Trophoblast cell (in vitro differentiated cells and primary cell): ENCODE measurements around the gene DNM1L.

Experiments
- DNase-seq, 2 donors: peaks; one replicate each; pipeline ENCODE4 v3.0.0-alpha.2; 2016
- H2AFZ ChIP-seq: 2 replicates; pipeline ENCODE4 v1.6.1; 2013; ENCODE audit warnings: low read length, moderate library complexity, mild to moderate bottlenecking; ENCODE audit not compliant: insufficient read depth, poor library complexity
- H2AK5ac ChIP-seq: 2 replicates; pipeline ENCODE4 v1.6.1; 2013; ENCODE audit warnings: mild to moderate bottlenecking, low read length
- H2BK120ac ChIP-seq: 2 replicates; pipeline ENCODE4 v1.6.1; 2013; ENCODE audit warnings: low read length, mild to moderate bottlenecking, moderate library complexity; ENCODE audit not compliant: insufficient read depth, poor library complexity
- H2BK12ac ChIP-seq: 2 replicates; pipeline ENCODE4 v1.6.1; 2013; ENCODE audit warnings: mild to moderate bottlenecking, low read length, moderate library complexity
- H2BK5ac ChIP-seq: 2 replicates; pipeline ENCODE4 v1.6.1; 2013; ENCODE audit warnings: low read length, low read depth, moderate library complexity, mild to moderate bottlenecking; ENCODE audit not compliant: poor library complexity
- H3K14ac ChIP-seq: 2 replicates; pipeline ENCODE4 v1.6.1; 2013; ENCODE audit warnings: mild to moderate bottlenecking, low read length
- H3K18ac ChIP-seq: 2 replicates; pipeline ENCODE4 v1.6.1; 2013; ENCODE audit warnings: mild to moderate bottlenecking, low read length
- H3K23ac ChIP-seq: 2 replicates; pipeline ENCODE4 v1.6.1; 2013; ENCODE audit warnings: low read length
- H3K27ac ChIP-seq: 2 replicates; pipeline ENCODE4 v1.5.1; 2013; ENCODE audit warnings: low read depth, mild to moderate bottlenecking, inconsistent platforms, low read length, moderate library complexity
- H3K27me3 ChIP-seq: 2 replicates; pipeline ENCODE4 v1.6.1; 2013; ENCODE audit warnings: inconsistent platforms, mild to moderate bottlenecking, low read length, moderate library complexity; ENCODE audit not compliant: insufficient read depth
- H3K36me3 ChIP-seq, 2 experiments: 1 replicate in 1 of 2; 2 replicates in 1 of 2; pipeline ENCODE4 v1.6.1; 2013; ENCODE audit warnings: low read length in 2 of 2, mild to moderate bottlenecking in 2 of 2, moderate library complexity in 1 of 2; ENCODE audit not compliant: insufficient read depth in 2 of 2, control insufficient read depth in 1 of 2
- H3K4ac ChIP-seq: 2 replicates; pipeline ENCODE4 v1.6.1; 2013; ENCODE audit warnings: low read depth, mild to moderate bottlenecking, low read length, moderate library complexity
- H3K4me1 ChIP-seq, 2 experiments: 1 replicate in 1 of 2; 2 replicates in 1 of 2; pipeline ENCODE4 v1.6.1; 2013; ENCODE audit warnings: low read length in 2 of 2, mild to moderate bottlenecking in 2 of 2, moderate library complexity in 1 of 2; ENCODE audit not compliant: insufficient read depth in 2 of 2, control insufficient read depth in 1 of 2
- H3K4me2 ChIP-seq: 2 replicates; pipeline ENCODE4 v1.6.1; 2013; ENCODE audit warnings: inconsistent platforms, mild to moderate bottlenecking, low read length, moderate library complexity
- H3K4me3 ChIP-seq: 2 replicates; pipeline ENCODE4 v1.5.1; 2013; ENCODE audit warnings: mild to moderate bottlenecking, low read depth, low read length, inconsistent platforms
- H3K79me1 ChIP-seq: one replicate; pipeline ENCODE4 v1.6.1; 2013; ENCODE audit warnings: low read length
- H3K79me2 ChIP-seq: 2 replicates; pipeline ENCODE4 v1.6.1; 2013; ENCODE audit warnings: low read length, mild to moderate bottlenecking; ENCODE audit not compliant: control insufficient read depth, insufficient read depth, poor library complexity
- H3K9ac ChIP-seq: 2 replicates; pipeline ENCODE4 v1.6.1; 2013; ENCODE audit warnings: mild to moderate bottlenecking, low read length
- H3K9me3 ChIP-seq: 2 replicates; pipeline ENCODE4 v1.6.1; 2013; ENCODE audit warnings: low read depth, mild to moderate bottlenecking, control low read depth, inconsistent platforms, low read length; ENCODE audit not compliant: insufficient read depth
- H4K12ac ChIP-seq: 2 replicates; pipeline ENCODE4 v1.6.1; 2013; ENCODE audit warnings: low read depth, mild to moderate bottlenecking, low read length, moderate library complexity
- H4K8ac ChIP-seq: 2 replicates; pipeline ENCODE4 v1.6.1; 2013; ENCODE audit warnings: low read depth, mild to moderate bottlenecking, low read length, moderate library complexity
- H4K91ac ChIP-seq: one replicate; pipeline ENCODE4 v1.6.1; 2013; ENCODE audit warnings: low read depth, mild to moderate bottlenecking, low read length, moderate library complexity
- WGBS: extraction: QIAGEN DNeasy Blood & Tissue Kit; methylation state at CpG from one replicate; pipeline ENCODE4 v1.1.7; 2013; ENCODE audit warnings: missing lambda C conversion rate; ENCODE audit not compliant: insufficient read length, insufficient coverage; ENCODE audit errors: extremely low coverage; 5-methylcytosine and 5-hydroxymethylcytosine counted together

DNM1L gene

DNA sequence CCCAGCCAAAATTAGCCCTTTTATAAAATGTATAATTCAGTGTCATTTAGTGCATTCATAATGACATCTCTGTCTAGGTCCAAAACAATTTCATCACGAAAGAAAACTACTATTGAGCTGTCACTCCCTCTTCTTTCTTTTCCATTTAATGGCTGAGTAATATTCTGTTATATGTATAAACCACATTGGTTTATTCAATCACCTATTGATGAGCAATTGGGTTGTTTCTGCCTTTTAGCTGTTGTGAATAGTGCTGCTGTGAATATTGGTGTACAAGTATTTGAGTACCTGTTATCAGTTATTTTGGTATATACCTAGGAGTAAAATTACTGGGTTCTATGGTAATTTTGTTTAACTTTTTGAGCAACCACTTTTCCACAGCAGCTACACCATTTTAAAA is 7.2 kb downstream of the DNM1L start:
- Histone ChIP-seq H3K4ac (no peak overlapping the region), H3K27me3 (no peaks in the 10 kb centered on the region), H3K79me1 (no peaks in the 10 kb centered on the region), H3K14ac (no peak overlapping the region), H3K4me2 (no peak overlapping the region), H4K91ac (no peak overlapping the region), H3K4me1 (no peaks in the 10 kb centered on the region), H3K23ac (no peak overlapping the region), H3K9me3 (no peaks in the 10 kb centered on the region), H4K8ac (no peak overlapping the region), H3K4me3 (no peak overlapping the region), H2AFZ (no peak overlapping the region), H2BK5ac (no peak overlapping the region), H3K79me2 (peaks cover 7% of the 10 kb centered on the region), H3K18ac (no peak overlapping the region), H4K12ac (no peak overlapping the region), H3K9ac (no peak overlapping the region), H2BK120ac (no peak overlapping the region), H2BK12ac (no peak overlapping the region), H3K27ac (no peak overlapping the region), H3K36me3 (peaks cover 0 to 3% of the 10 kb centered on the region in 2 experiments), H2AK5ac (no peak overlapping the region)
- DNase-seq, result no peak
- no CpG with 5 or more reads among the region's 1 CpG for WGBS

DNA sequence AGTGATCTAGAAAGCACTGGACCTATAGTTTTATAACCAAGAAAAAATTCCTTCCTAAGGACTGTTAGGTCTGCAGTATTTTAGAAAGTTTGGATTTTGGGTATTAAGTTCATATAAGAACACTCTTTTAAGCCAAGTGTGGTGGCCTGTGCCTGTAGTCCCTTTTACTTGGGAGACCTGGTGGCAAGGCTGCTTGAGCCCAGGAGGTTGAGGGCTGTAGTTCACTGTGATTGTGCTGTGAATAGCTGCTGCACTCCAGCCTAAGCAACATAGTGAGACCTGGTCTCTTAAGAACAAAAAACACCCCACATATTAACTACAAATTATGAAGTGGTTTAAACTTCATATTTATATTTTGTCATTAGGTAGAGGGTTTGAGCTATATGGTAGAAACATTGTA is 9.7 kb downstream of the DNM1L start:
- Histone ChIP-seq H2AFZ (no peak overlapping the region), H3K23ac (no peak overlapping the region), H3K27ac (no peak overlapping the region), H3K18ac (no peak overlapping the region), H2BK5ac (no peak overlapping the region), H3K4me3 (no peak overlapping the region), H3K79me2 (peaks cover 5% of the 10 kb centered on the region), H3K9me3 (no peaks in the 10 kb centered on the region), H3K14ac (no peak overlapping the region), H3K79me1 (no peaks in the 10 kb centered on the region), H3K4me2 (no peak overlapping the region), H2BK12ac (no peak overlapping the region), H4K12ac (no peak overlapping the region), H4K8ac (no peak overlapping the region), H3K4me1 (no peaks in the 10 kb centered on the region), H3K36me3 (peaks cover 0 to 3% of the 10 kb centered on the region in 2 experiments), H2AK5ac (no peak overlapping the region), H3K9ac (no peak overlapping the region), H4K91ac (no peak overlapping the region), H3K4ac (peak overlapping the region; percentile 86), H3K27me3 (no peaks in the 10 kb centered on the region), H2BK120ac (no peak overlapping the region)
- no peak for DNase-seq

DNA sequence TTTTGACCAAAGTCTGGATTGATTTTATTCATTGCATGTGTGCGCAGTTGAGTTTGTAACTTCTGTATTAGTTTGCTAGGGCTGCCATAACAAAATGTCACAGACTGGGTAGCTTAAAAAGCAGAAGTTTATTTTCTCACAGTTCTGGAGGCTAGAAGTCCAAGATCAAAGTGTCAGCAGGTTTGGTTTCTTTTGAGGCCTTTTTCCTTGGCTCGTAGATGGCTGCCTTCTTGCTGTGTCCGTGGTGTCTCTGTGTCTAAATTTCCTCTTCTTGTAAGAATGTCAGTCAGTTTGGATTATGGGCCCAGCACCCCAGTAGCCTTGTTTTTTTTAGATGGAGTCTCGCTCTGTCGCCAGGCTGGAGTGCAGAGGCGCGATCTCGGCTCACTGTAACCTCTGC is 11.8 kb downstream of the DNM1L start:
- Histone ChIP-seq H3K4me3 (no peak overlapping the region), H3K36me3 (peaks cover 0 to 1% of the 10 kb centered on the region in 2 experiments)

DNA sequence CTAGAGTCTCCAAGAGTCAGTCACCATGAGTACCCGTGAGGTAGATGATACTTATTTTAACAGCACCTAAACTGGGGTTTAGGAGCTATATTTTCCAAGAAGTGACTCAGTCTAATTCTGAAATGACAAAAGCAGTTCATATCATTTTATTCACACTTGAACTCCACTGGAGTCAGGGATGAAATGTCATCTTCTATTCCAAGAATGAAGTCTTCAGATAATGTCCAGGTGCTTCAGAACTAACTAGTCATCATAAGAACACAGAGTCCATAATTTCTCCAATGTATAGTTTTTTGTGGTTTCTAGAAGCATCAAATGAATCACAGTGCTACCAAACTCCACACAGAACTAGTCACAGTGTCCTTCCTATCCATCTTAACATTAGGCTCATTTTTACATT is 13.3 kb downstream of the DNM1L start:
- Histone ChIP-seq H3K4ac (no peak overlapping the region), H3K23ac (no peak overlapping the region), H4K91ac (no peak overlapping the region), H2AK5ac (no peak overlapping the region), H3K79me2 (peaks cover 2% of the 10 kb centered on the region), H3K4me3 (no peak overlapping the region), H3K18ac (no peak overlapping the region), H3K4me2 (no peak overlapping the region), H3K36me3 (peaks cover 0 to 1% of the 10 kb centered on the region in 2 experiments), H3K4me1 (no peaks in the 10 kb centered on the region), H4K8ac (no peak overlapping the region), H3K27ac (no peak overlapping the region), H2BK12ac (no peak overlapping the region), H2BK120ac (no peak overlapping the region), H3K9me3 (no peaks in the 10 kb centered on the region), H3K14ac (no peak overlapping the region), H2BK5ac (no peak overlapping the region), H4K12ac (no peak overlapping the region), H2AFZ (no peak overlapping the region), H3K9ac (no peak overlapping the region), H3K27me3 (no peaks in the 10 kb centered on the region), H3K79me1 (no peaks in the 10 kb centered on the region)
- DNase-seq, result no peak
- no CpG with 5 or more reads among the region's 1 CpG for WGBS

More for the DNA sequence above, 11.8 kb downstream of the DNM1L start:
- DNase-seq, result no peak
- Histone ChIP-seq H3K27me3 (no peaks in the 10 kb centered on the region), H4K12ac (no peak overlapping the region), H3K23ac (no peak overlapping the region), H4K8ac (no peak overlapping the region), H2AFZ (no peak overlapping the region), H2AK5ac (no peak overlapping the region), H3K27ac (no peak overlapping the region), H3K4ac (peak overlapping the region; percentile 12), H3K79me2 (peaks cover 2% of the 10 kb centered on the region), H3K9ac (no peak overlapping the region), H4K91ac (no peak overlapping the region), H3K9me3 (no peaks in the 10 kb centered on the region), H3K4me2 (no peak overlapping the region), H3K18ac (no peak overlapping the region), H3K14ac (no peak overlapping the region), H2BK12ac (no peak overlapping the region), H3K79me1 (no peaks in the 10 kb centered on the region), H2BK120ac (no peak overlapping the region), H3K4me1 (no peaks in the 10 kb centered on the region), H2BK5ac (no peak overlapping the region)
- WGBS, result no CpG with 5 or more reads among the region's 8 CpGs
